Peyer's patch (tissue), 4 donors: ENCODE measurements around the gene CPED1.

Experiments used
- POLR2A ChIP-seq, 2 donors: fragments of 450-650 bp; IDR thresholded peaks; one replicate each; pipeline ENCODE4 v1.5.1; 2017; ENCODE audit warnings: antibody characterized with exemption in 2 of 2, mild to moderate bottlenecking in 2 of 2, moderate library complexity in 2 of 2
- TF ChIP-seq, protein P1 (sequence below), 6 experiments: fragments of 450-650 bp in 4 of 6; fragments of 200-600 bp in 2 of 6; sonication (generic) in 1 of 6; IDR thresholded peaks; one replicate each; pipeline ENCODE4 v1.5.1; 2017 to 2019; ENCODE audit warnings: antibody characterized with exemption in 6 of 6, mild to moderate bottlenecking in 3 of 6, moderate library complexity in 1 of 6

DNA sequence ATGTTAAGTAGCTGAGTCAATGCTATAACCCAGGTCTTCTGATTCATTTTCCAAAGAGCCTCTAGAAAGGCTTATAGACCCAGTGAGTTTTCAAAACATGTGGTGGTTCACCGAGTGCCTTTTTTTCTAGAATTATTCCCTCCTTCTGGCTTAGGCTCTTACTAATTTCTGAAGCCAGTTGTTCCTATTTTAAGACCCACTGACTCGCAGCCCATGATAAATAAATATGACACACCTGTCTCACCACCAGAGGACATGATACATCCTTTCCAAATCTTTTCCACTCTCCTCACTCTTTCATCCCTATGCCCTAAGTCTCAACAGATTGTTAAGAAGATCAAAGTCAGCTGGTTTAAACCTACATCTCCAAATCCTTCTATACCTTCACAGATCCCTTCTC lies 214.3 kb downstream of the CPED1 start:
- TF ChIP-seq, protein P1, sequence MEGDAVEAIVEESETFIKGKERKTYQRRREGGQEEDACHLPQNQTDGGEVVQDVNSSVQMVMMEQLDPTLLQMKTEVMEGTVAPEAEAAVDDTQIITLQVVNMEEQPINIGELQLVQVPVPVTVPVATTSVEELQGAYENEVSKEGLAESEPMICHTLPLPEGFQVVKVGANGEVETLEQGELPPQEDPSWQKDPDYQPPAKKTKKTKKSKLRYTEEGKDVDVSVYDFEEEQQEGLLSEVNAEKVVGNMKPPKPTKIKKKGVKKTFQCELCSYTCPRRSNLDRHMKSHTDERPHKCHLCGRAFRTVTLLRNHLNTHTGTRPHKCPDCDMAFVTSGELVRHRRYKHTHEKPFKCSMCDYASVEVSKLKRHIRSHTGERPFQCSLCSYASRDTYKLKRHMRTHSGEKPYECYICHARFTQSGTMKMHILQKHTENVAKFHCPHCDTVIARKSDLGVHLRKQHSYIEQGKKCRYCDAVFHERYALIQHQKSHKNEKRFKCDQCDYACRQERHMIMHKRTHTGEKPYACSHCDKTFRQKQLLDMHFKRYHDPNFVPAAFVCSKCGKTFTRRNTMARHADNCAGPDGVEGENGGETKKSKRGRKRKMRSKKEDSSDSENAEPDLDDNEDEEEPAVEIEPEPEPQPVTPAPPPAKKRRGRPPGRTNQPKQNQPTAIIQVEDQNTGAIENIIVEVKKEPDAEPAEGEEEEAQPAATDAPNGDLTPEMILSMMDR (IDR thresholded peaks at IDR 0.05): no peak
- no peak for TF ChIP-seq POLR2A (IDR thresholded peaks at IDR 0.05)
